HG03571 (cell line): ENCODE measurements around the gene KRTAP1-1.
"Not testable (repeated sequence)": the region's sequence is repeated elsewhere in the genome, so short reads cannot be mapped to it uniquely, and the experiment has no call there.

Source experiments
- ATAC-seq: cut with Tn5 transposase; IDR thresholded peaks from one replicate; pipeline ENCODE4 v1.9.1; 2021; ENCODE audit not compliant: unreplicated experiment

Gene KRTAP1-1

DNA sequence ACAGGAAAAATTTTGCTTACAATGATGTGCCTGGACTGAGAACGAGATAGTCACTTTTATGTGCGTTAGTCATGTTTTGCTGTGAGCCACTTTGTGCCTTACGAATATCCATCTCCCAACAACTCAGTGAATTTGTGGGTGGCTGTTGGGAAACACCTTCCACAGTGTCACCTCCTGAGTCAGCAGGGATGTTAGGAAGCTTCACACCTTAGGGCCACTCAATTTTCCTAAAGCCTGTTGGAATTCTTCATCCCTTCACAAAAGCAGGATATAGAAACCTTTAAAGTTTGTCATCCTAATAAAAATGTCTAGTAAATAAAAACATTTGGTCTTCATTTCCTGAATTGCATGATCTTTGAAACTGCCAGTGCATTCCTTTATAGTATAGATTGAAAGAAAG lies 28.1 kb downstream of the KRTAP1-1 start:
- ATAC-seq = no peak

DNA sequence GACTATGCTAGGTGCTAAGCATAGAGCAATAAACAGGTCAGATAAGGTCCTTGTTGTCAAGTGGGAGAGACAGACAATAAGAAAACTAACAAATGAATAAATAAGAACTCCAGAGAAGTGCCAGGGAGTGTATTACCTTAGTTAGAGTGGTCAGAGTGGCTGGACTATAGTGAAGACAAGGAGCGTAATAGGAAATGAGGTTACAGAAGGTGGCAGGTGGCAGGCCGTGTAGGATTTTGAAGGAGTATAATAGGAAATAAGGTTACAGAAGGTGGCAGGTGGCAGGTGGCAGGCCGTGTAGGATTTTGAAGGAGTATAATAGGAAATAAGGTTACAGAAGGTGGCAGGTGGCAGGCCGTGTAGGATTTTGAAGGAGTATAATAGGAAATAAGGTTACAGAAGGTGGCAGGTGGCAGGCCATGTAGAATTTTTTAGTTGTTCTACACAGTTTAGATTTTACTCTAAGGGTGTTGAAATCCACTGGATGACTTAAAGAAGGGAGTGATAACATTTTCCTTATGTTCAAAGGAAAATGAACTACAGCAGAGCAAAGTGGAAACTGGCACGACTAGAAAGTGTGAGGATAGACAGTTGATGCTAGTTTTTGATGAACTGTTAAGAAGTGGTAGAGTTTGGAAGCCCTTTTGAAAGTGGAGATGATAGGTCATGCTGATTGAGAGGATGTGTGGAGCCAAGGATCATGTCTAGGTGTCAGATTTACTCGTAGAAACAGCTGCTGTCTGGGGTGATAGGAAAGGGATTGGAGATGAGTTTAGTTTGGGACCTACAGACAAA lies 28.7 kb downstream of the KRTAP1-1 start:
- no peak for ATAC-seq

- ATAC-seq = no peak
Observed at GRCh38 chr17:41010441-41010840, 30.8 kb downstream of the KRTAP1-1 start.

DNA sequence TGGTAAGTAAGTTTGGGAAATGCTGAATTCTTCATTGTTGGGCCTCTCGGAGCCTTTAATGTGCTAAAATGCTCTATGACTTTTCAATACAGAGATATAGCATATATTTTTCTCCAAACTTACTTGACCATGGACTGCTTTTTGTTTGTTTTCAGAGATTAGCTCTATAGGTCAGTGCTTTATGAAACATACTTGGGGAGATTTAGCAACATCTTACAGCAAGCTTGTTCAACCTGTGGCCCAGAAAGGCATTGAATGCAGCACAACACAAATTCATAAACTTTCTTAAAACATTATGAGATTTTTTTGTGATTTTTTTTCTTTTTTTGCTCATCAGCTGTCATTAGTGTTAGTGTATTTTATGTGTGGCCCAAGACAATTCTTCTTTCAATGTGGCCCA lies 31.3 kb downstream of the KRTAP1-1 start:
- no peak for ATAC-seq

DNA sequence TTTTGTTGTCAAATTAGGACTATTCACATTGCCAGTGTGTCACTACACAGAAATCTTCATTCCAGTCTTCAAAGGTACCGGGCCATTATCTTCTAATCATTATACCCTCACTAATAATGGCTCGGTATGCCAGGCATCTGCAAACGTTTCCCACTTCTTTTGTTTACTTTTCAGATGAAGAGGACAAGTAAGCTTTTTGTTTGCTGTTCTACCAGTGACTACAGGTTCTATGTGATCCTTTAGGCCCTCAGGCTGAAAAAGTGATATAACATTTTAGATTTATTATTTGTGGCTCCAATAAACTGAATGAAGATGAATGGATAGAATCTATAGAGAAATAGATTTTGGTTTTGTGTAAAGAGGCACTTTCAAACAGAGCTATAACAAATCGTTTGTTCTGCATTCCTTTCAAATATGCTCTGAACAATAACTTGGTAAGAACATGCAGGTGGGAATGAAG lies 31.9 kb downstream of the KRTAP1-1 start:
- no peak for ATAC-seq

GRCh38 chr17:41008811-41009210 lies 32.4 kb downstream of the KRTAP1-1 start, which contains the start of gene KRTAP3-1:
KRTAP3-1 (minus strand) TSS chr17:41009128; CDS start chr17:41009074, 54 bp downstream.
- no peak for ATAC-seq

DNA sequence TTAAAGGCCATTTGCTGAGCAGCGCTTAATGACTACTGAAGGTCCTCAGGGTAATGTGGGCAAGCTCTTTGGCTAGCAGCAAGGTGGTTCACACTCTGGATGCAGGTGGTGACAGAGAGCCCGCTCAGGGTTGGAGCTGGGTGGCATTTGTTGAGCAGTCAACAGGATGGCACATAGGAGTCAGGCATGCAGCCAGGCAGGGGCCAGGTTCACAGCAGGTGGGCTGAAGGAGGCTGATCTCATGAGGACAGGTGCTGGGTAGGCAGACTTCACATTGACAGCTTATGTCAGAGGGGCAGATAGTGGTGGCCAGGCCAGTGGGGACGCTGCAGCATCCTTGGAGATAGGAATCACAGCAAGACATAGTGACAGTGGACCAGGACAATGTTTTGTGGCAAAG lies 36.9 kb downstream of the KRTAP1-1 start:
- ATAC-seq = no peak

- ATAC-seq = no peak
Observed at GRCh38 chr17:41003926-41004325, 37.3 kb downstream of the KRTAP1-1 start.

DNA sequence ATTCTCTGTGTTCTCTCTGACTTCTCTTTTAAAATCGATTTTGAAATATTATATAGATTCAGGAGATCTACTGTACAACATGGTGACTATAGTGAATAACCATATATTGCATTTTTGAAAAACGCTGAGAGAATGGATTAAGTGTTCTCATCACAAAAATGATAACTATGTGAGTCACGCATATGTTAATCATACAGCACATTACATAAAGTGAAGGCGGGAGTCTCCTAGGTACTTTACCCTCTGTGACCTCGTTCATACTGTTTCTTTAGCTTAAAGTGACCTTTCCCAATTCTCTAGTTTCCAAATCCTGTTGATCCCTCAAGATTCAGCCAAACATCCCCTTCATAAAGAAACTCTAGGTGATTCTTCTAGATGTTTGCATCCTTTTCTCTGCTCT lies 38.4 kb downstream of the KRTAP1-1 start:
- ATAC-seq = no peak

- ATAC-seq = no peak
Observed at GRCh38 chr17:41001795-41002194, 39.5 kb downstream of the KRTAP1-1 start.

DNA sequence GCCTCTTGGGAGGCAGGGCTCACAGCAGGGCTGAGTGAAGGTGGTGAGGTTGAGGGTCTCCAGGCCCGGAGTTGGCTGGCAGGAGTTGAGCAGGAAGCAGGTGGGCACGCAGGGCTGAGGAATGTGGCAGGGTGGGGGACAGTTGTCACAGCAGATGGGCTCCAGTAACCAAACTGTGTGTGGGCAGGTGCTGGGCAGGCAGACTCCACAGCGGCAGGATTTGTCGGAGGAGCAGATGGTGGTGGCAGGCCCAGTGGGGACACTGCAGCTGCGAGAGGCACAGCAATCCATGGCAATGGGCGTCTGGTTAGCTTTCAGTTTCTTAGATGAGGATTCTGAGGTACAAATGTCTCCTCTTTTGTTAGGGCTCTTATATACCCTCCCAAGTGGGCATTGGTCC lies 41.7 kb downstream of the KRTAP1-1 start, which contains the start of gene KRTAP3-2:
Gene KRTAP3-2, minus strand, starts transcription at position 344 of the 400 bp plus-strand sequence. Its CDS starts 53 bp downstream, at position 291.
- ATAC-seq = not testable (repeated sequence)

DNA sequence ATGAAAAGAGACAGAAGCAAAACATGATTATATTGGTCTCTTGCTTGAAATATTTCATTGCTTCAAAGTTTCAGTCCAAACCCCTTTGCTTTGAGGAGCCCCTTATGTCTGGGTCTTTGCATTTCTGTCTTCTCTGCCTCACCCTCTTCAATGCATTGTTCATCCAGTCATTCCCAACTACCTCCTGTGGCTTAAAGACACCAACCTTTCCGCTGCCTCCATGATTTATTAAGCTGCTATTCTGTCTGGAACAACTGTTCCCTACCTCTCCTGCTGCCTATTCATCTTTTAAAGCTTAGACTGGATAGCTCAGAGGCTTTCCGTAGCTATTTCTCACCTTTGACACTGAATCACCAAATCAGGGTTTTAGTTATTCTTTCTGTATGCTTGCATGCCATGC lies 43.9 kb downstream of the KRTAP1-1 start:
- ATAC-seq = no peak

DNA sequence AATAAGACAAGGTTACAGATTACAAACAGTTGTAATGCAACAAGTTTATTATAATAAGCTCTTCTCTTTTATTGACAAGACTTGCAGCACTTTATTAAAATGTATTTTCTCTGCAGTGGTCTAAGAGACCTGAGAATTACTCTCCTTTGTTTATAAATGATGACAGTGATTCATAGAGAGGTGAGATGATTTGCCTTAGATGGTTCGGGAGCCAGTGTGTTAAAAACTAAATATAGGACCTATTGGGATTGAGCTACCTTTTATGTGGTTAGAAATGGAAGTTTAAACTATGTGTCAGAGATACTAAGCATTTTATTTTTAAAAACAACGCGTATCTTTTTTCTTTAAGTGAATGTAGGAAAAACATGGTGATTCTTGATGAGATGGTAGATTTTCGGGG lies 44.4 kb downstream of the KRTAP1-1 start:
- ATAC-seq = no peak

DNA sequence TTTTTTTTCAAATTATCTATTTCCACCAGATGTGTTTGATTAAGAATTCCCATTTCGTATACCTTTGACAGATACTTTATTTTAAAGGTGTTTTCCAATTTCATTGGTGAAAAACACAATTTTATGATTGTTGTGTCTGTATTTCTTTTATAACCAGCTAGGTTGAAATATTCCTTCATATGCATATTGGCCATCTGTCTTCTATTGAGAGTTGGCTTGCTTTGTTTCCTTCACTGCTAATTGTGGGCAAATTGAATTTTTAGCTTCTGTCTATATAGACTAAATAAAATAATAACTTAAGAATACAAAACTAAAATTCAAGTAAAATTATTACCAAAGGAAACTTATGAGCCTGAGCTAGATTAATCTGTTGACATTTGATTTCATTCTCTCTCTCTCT lies 46.1 kb downstream of the KRTAP1-1 start:
- no peak for ATAC-seq

DNA sequence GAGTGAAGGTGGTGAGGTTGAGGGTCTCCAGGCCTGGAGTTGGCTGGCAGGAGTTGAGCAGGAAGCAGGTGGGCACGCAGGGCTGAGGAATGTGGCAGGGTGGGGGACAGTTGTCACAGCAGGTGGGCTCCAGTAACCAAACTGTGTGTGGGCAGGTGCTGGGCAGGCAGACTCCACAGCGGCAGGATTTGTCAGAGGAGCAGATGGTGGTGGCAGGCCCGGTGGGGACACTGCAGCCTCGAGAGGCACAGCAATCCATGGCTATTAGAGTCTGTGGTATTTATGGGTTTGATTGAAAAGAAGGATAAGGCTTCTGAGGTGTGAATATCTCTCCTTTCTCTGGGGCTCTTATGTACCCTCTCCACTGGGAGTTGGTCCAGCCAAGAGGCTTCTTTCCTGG lies 47.4 kb downstream of the KRTAP1-1 start, which contains the start of gene KRTAP3-3:
Gene KRTAP3-3, minus strand, starts transcription at position 326 of the 400 bp plus-strand sequence. Its CDS starts 67 bp downstream, at position 259.
- ATAC-seq = no peak

GRCh38 chr17:40993084-40993483 lies 48.2 kb downstream of the KRTAP1-1 start:
- ATAC-seq = no peak

- ATAC-seq = no peak
Observed at GRCh38 chr17:40992666-40993065, 48.6 kb downstream of the KRTAP1-1 start.
